ENCODE measurements around the gene TMEM143.
"Not testable (repeated sequence)": the region's sequence is repeated elsewhere in the genome, so short reads cannot be mapped to it uniquely, and the experiment has no call there.

Gene TMEM143

DNA sequence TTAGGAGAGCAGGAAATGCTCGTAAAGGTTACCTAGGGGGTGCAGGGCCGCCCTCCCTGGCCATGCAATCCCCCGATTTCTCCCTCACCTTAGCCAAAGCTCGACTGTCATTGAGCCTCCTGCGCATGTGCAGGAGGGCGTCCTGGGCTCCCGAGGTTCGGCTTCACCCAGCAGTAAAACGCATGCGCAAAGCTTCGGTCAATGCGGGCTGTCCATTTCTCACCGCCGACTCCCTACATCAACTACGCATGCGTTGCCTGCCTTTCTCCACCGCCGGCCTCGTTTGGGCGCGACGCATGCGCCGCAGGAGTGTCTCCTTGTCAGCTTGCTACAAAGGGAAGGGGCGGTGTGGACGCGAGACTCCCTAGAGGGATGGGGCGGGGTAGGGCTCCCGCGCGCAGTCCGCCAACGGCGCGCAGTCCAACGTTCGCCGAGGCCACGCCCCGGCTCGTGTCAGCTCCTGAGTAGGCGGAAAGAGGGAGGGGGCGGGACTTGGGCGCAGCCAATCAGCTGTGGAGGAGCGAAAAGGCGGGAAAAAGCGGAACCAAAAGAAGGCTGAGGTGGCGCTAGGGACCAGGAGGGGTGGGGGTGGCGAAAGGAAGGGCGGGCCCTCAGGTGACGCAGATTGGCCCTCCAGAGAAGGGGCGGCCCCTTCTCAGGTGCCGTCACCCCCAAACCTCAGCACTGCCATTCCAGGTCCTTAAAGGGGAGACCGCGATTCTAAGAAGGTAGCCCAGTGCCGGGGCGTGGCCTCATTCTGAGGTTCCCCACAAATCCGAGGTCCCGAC lies at the start of gene TMEM143, which contains the start of gene SYNGR4:
TMEM143 (minus strand) TSS at position 131 of the 788 bp plus-strand sequence; CDS start at position 111, 20 bp downstream.
SYNGR4 (plus strand) TSS at position 558 of the 788 bp plus-strand sequence. CDS start 1,476 bp downstream, outside the sequence.
- peak; percentile 91 for DNase-seq (ENCODE audit: low read depth)

DNA sequence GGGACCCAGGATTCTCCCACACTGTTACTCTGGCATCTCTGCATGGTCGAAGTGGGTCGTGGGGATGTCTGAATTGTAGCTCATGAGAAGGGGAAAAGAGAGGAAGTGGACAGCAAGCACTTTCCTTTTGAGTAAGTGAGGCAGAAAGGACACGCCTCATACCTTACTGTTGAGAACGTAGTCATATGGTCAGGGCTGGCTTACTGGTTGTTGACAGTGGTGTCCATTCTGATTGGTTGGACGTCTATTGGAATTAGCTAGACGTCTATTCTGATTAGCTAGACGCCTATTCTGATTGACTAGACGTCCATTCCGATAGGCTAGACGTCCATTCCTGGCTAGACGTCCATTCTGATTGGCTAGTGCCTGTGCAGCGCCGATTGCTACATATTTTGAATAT lies 42.1 kb upstream of the TMEM143 start:
- DNase-seq (ENCODE audit: low read depth), result no peak

- DNase-seq (ENCODE audit: low read depth), result no peak
Observed at GRCh38 chr19:48405010-48405659, 41.4 kb upstream of the TMEM143 start.

DNA sequence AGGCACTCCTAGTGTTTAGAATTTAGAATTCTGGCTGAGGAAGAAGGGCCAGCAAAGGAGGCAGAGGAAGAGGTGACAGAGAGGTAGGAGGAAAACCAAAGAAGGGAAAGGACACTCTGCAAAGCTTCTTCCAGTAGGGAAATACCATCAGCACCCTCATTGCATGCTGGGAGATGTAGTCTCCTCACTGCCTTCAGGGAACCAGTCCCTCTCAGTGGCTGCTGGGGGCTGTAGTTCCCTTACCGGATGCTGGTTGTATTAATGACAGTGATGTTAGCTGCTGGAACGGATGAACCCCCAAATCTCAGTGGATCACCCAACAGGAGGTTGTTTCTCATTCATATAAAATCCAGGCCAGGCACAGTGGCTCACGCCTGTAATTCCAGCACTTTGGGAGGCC lies 39.9 kb upstream of the TMEM143 start:
- DNase-seq (ENCODE audit: low read depth), result no peak

GRCh38 chr19:48401287-48401686 lies 37.5 kb upstream of the TMEM143 start:
- DNase-seq (ENCODE audit: low read depth), result no peak

DNA sequence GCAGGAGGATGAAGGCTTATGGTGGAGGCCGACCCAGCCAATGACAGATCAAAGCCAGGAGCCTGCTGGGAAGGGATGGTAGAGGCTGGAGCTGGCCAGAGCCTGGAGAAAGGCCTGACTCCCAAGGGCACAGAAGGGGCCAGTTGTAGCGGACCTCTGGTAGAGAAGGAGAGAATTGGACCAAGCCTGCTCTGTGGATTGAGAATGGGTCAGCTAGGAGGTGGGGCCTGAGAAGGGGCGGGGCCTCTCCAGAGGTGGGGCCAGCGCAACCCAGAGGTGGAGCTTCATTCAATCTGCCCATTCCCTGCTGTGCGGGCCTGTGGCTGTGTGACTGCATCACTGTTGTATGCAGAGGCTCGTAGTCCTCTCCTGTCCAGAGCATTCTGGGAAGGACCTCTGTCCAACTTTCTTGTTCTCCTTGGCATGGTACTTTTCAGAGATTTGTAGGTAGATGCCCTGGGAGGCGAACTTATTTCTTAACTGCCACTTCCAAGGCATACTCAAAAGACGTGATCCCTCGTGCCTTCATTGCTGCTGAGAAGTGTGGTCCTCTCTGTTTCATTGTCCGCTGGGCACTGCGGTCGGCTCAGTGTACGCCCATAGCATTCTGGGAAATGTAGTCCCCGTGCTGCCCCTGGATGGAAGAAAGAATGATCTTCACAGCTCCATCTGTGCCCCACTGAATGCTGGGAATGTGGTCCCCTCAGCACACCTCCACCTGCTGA lies 36.4 kb upstream of the TMEM143 start:
- no peak for DNase-seq (ENCODE audit: low read depth)

- DNase-seq (ENCODE audit: low read depth), result peak; percentile 66
Observed at GRCh38 chr19:48398375-48399235, 34.9 kb upstream of the TMEM143 start.

- no peak for DNase-seq (ENCODE audit: low read depth)
Observed at GRCh38 chr19:48398102-48398374, 34.3 kb upstream of the TMEM143 start.

- no peak for DNase-seq (ENCODE audit: low read depth)
Observed at GRCh38 chr19:48397263-48398101, 33.7 kb upstream of the TMEM143 start.

DNA sequence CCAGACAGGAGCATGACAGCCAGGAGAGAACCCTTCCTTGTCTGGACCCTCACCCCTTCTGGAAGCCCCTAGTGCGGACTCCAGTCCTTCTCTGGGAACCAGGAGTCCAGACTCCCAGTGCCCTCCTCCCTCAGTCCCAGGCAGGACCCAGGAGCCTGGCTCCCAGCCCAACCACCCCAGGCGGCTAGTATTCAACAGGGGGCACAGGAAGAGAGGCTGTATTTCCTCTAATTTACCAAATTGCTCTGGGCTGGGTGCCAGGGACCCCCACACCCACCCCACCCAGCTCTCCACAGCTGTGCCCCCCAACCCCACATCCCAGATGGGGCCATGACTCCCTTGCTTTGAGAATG lies 33.1 kb upstream of the TMEM143 start:
- no peak for DNase-seq (ENCODE audit: low read depth)

DNA sequence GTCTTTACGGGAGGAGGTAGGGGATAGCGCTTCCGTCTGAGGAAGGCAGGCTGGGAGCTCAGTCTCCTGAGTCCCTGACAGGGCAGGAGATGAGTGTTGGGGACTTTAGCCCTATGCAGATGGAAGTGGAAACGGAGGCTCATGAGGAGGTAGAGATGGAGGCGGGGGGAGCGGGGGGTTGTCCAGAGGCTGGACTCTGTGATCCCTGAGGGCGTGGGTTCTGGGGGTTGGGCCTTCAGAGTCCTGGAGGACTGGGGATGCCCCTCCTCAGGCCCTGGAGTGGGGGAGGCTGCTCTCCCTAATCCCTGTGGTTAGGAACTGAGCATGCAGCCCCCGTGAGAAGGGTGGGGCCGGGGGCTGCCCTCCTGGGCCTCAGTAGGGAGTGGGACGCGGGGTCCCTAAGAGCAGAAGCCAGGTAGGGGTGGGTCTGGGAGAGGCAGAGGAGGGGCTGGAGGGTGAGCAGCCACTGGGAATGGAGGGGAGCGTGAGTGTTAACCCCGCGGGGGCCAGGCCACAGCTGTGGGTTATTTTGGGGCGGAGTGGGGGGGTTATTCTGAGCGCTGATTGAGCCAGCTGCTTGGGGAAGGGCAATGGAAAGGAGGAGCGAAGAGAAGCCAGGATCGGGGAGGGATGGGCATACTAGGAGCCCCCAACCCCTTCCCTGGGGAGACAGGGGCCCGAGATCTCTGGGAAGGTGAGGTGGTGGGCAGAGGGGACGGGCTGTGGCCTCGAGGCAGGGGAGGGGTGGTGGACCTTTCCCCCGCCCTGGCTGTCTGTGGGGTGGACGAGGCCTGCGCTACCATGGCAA lies 32.5 kb upstream of the TMEM143 start:
- DNase-seq (ENCODE audit: low read depth), result no peak

DNA sequence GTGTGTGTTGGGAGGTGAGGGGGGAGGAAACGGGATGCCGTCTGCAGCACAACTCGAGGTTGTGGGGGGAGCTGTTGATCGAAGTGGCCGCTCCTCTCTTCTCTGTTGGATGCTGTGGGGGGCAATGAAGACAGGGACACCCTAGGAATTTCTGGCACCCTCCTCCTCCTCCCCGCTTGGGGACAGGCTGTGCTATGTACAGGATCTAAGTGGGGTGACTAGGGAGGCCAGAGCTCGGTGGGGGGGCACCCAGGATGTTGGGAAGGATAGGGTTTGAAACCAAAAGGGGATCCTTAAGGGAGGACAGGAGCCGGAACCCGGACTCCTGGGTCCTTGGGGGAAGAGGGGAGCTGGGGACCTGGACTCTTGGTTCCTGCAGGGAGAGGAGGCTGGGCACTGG lies 31.8 kb upstream of the TMEM143 start:
- no peak for DNase-seq (ENCODE audit: low read depth)

DNA sequence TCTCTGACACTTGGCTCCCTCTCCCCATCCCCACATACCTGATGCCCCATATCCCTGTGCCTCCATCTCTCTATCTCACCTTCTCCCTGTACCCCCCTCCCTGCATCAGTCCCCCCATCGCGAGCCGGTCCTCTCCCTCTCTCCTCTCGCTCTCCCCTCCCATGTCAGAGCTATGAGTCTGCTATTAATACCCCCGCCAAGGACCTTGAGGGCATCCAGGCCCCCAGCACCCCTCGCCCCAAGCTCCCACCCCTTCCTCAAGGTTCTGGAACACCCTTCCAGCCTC lies 31.4 kb upstream of the TMEM143 start:
- DNase-seq (ENCODE audit: low read depth), result no peak

DNA sequence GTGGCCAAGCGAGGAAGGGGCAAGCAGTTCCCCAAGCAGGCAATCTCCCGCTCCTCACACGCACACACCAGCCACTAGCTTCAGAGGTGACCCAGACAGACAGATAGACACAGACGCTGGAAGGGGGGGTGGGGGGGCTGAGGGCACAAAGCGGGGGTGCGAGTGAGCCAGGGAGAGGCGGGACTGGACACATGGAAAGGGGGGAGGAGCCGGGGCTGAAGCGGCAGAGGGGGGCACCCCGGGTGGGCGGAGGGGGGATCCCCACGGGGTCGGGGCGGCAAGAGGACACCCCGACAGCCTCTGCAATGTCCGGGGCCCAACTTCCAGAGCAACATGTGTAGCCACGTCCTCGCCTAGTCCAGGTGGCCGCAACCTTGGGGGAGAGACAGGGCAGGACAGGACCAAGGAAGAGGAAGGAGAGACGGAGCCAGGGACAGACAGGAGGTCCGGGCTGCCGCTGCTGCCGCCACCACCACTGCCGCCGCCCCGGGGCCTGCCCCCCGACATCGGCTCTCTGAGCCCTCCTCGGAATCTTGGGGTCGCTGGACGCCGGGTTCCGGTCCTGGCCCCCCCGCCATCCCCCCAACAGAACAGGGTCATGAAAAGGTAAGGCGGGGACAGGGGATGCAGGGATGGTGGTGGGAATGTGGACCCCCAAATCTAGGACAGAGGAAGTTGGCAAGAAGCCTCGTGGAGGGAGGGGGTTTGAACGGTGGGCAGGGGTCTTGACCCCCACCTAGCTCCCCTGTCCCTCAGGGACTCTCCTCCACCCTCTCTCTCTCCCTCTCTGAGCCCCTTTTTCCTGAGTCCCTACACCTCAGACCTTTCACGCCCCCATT lies 30.8 kb upstream of the TMEM143 start:
- no peak for DNase-seq (ENCODE audit: low read depth)

DNA sequence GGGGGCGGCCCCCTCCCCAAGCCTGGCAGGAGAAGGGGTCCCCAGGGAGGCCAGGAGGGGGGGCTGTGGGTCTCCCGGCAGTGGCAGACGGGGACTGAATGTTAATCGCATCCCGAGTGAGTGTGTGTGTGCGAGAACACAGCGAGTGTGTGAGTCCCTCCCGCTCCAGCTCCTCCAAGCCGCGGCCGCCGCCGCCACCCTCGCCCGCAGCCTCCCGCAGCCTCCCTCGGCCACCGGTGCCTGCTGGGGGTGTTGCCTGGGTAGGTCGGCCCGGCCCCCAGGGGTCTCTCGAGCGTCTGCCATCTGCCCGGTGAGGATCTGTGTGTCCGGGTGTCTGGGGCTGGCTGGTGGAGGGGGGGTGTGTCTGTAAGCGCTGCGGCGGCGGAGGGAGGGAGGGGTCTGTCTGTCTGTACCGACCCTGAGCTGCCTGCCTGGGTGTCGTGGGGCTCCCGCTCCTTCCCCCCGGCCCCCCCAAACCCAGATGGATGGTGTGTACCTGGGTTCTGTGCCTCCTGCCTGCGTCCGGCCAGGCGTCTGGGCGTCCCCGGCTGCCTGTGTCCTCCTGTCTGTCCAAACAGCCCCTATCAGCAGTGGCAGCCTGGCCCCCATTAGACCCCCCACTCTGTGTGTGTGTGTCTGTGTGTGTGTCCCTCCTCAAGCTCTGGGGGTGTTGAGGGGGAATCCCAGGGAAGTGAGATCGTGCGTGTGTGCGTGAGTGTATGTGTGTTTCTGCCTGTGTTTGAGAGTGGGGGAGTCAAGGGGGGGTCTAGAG lies 30.0 kb upstream of the TMEM143 start, which contains the start of gene GRIN2D:
GRIN2D (plus strand) TSS at position 110 of the 772 bp plus-strand sequence. CDS start 4,725 bp downstream, outside the sequence.
- no peak for DNase-seq (ENCODE audit: low read depth)

- no peak for DNase-seq (ENCODE audit: low read depth)
Observed at GRCh38 chr19:48392860-48393558, 29.3 kb upstream of the TMEM143 start.

GRCh38 chr19:48392006-48392344 lies 28.2 kb upstream of the TMEM143 start:
- not testable (repeated sequence) for DNase-seq (ENCODE audit: low read depth)
